Thymus (tissue), 14 donors: ENCODE measurements around the gene ZNF764. TPM values are rescaled to one million over a fixed set of nuclear protein-coding genes. Genes with fewer than 3 reads are reported as not detected.
A peak's percentile ranks its signal among the peaks of the same experiment; 100 is the strongest.

Experiments used
- DNase-seq, 9 donors: peaks; one replicate each; pipeline ENCODE4 v3.0.0-alpha.2; 2013; ENCODE audit warnings: low spot score in 9 of 9, low read depth in 6 of 9, missing footprints in 1 of 9
- H3K27ac ChIP-seq, 2 donors: one replicate each; pipeline ENCODE4 v1.5.1; 2013; ENCODE audit warnings: control low read depth in 1 of 2, low read depth in 1 of 2, low read length in 1 of 2, mild to moderate bottlenecking in 1 of 2, moderate library complexity in 1 of 2
- H3K27me3 ChIP-seq, 2 donors: one replicate each; pipeline ENCODE4 v1.5.1; 2013; ENCODE audit warnings: low read length in 1 of 2; ENCODE audit not compliant: control insufficient read depth in 2 of 2, insufficient read depth in 1 of 2
- H3K36me3 ChIP-seq, 2 donors: one replicate each; pipeline ENCODE4 v1.5.1; 2013; ENCODE audit warnings: low read length in 1 of 2, mild to moderate bottlenecking in 1 of 2, moderate library complexity in 1 of 2; ENCODE audit not compliant: control insufficient read depth in 2 of 2, insufficient read depth in 2 of 2
- H3K4me1 ChIP-seq, 2 donors: one replicate each; pipeline ENCODE4 v1.5.1; 2013; ENCODE audit warnings: low read length in 2 of 2; ENCODE audit not compliant: control insufficient read depth in 2 of 2, insufficient read depth in 2 of 2
- H3K4me3 ChIP-seq, 2 donors: one replicate each; pipeline ENCODE4 v1.5.1; 2013; ENCODE audit warnings: low read length in 2 of 2, control low read depth in 1 of 2, mild to moderate bottlenecking in 1 of 2
- H3K9me3 ChIP-seq, 2 donors: one replicate each; pipeline ENCODE4 v1.5.1; 2013; ENCODE audit warnings: low read length in 1 of 2, mild to moderate bottlenecking in 1 of 2; ENCODE audit not compliant: control insufficient read depth in 2 of 2, insufficient read depth in 1 of 2
- WGBS: extraction: QIAGEN DNeasy Blood & Tissue Kit; methylation state at CpG from one replicate; pipeline ENCODE4 v1.1.7; 2013; 5-methylcytosine and 5-hydroxymethylcytosine counted together
- long read RNA-seq, 10 donors: transcript quantifications; one replicate each; lab custom pipeline, GENCODE V29; 2026
- polyA plus RNA-seq: library from polyadenylated mRNA; stranded (reverse); fragments of 200-250 nt; gene quantifications from one replicate; pipeline ENCODE4 v1.2.3, GENCODE V29; 2013
- total RNA-seq: library from RNA; stranded (reverse); fragments of 120-200 nt; gene quantifications from one replicate; pipeline ENCODE4 v1.2.4, GENCODE V29; 2013
- donor health status: healthy.

ZNF764 gene
- 5.7 TPM for total RNA-seq
- polyA plus RNA-seq: 8.3 TPM
- long read RNA-seq, donor 1: 0 reads
- long read RNA-seq, donor 2: 0 reads
- long read RNA-seq, donor 3, partial matches to known transcripts: 0 of 8 reads
- long read RNA-seq, donor 3, other reads (novel, unspliced or antisense): 0 of 8 reads
- long read RNA-seq, donor 4, partial matches to known transcripts: 0 of 5 reads
- long read RNA-seq, donor 4, other reads (novel, unspliced or antisense): 0 of 5 reads
- long read RNA-seq, donor 5, transcript ZNF764-203 (2 exons, 949 nt): major isoform, 5 of 7 reads
- long read RNA-seq, donor 5, partial matches to known transcripts: 0 of 7 reads
- long read RNA-seq, donor 5, other reads (novel, unspliced or antisense): 0 of 7 reads
- long read RNA-seq, donor 6, partial matches to known transcripts: 0 of 6 reads
- long read RNA-seq, donor 6, other reads (novel, unspliced or antisense): 0 of 6 reads
- long read RNA-seq, donor 7, partial matches to known transcripts: 9 of 10 reads
- long read RNA-seq, donor 7, other reads (novel, unspliced or antisense): 0 of 10 reads
- long read RNA-seq, donor 8, partial matches to known transcripts: 0 of 1 reads
- long read RNA-seq, donor 8, other reads (novel, unspliced or antisense): 0 of 1 reads
- long read RNA-seq, donor 9, partial matches to known transcripts: 0 of 3 reads
- long read RNA-seq, donor 9, other reads (novel, unspliced or antisense): 0 of 3 reads
- long read RNA-seq, donor 10, partial matches to known transcripts: 0 of 3 reads
- long read RNA-seq, donor 10, other reads (novel, unspliced or antisense): 0 of 3 reads

GRCh38 chr16:30557957-30558788, at the start of gene ZNF764:
ZNF764 (minus strand) TSS chr16:30558374; CDS start chr16:30558182, 192 bp downstream.
- Histone ChIP-seq H3K27me3 (peaks cover 0 to 9% of the 10 kb centered on the region in 2 donors), H3K4me3 (peak within 1 kb of the TSS; percentile 73 to 86), H3K36me3 (peaks cover 25 to 33% of the 10 kb centered on the region in 2 donors), H3K4me1 (peaks cover 12 to 39% of the 10 kb centered on the region in 2 donors), H3K27ac (peak within 1 kb of the TSS; percentile 92 to 97), H3K9me3 (peaks cover 0 to 5% of the 10 kb centered on the region in 2 donors)
- under 1% methylated on average over 74 of the region's 74 CpGs for WGBS
- peak; percentile 76 to 97 (median 87) for DNase-seq

GRCh38 chr16:30606004-30606403, 47.8 kb upstream of the ZNF764 start:
- H3K27me3 ChIP-seq: no peaks in the 10 kb centered on the region
- peaks cover 30 to 51% of the 10 kb centered on the region in 2 donors for H3K36me3 ChIP-seq
- WGBS: 99% methylated on average over 3 of the region's 3 CpGs

GRCh38 chr16:30605158-30605557, 47.0 kb upstream of the ZNF764 start:
- no peaks in the 10 kb centered on the region for H3K27me3 ChIP-seq
- no peak overlapping the region for H3K4me3 ChIP-seq
- peaks cover 2 to 12% of the 10 kb centered on the region in 2 donors for H3K4me1 ChIP-seq
- peaks cover 0 to 10% of the 10 kb centered on the region in 2 donors for H3K9me3 ChIP-seq
- no peak for DNase-seq
- WGBS: 95% methylated on average over 15 of the region's 15 CpGs
- no peak overlapping the region for H3K27ac ChIP-seq
- H3K36me3 ChIP-seq: peaks cover 30 to 51% of the 10 kb centered on the region in 2 donors

More at GRCh38 chr16:30606004-30606403, 47.8 kb upstream of the ZNF764 start:
- Histone ChIP-seq H3K27ac (no peak overlapping the region), H3K4me3 (no peak overlapping the region), H3K9me3 (peaks cover 0 to 7% of the 10 kb centered on the region in 2 donors), H3K4me1 (peaks cover 2 to 18% of the 10 kb centered on the region in 2 donors)
- no peak for DNase-seq

GRCh38 chr16:30604316-30604947, 46.3 kb upstream of the ZNF764 start:
- H3K36me3 ChIP-seq: peaks cover 30 to 51% of the 10 kb centered on the region in 2 donors
- H3K27ac ChIP-seq: no peak overlapping the region
- H3K4me3 ChIP-seq: no peak overlapping the region
- 97% methylated on average over 49 of the region's 49 CpGs for WGBS
- DNase-seq: no peak
- H3K9me3 ChIP-seq: peaks cover 0 to 6% of the 10 kb centered on the region in 2 donors
- H3K4me1 ChIP-seq: peaks cover 2 to 10% of the 10 kb centered on the region in 2 donors
- no peaks in the 10 kb centered on the region for H3K27me3 ChIP-seq

GRCh38 chr16:30603945-30604315, 45.8 kb upstream of the ZNF764 start:
- no peak overlapping the region for H3K4me3 ChIP-seq
- 96% methylated on average over 7 of the region's 7 CpGs for WGBS
- peaks cover 0 to 3% of the 10 kb centered on the region in 2 donors for H3K9me3 ChIP-seq
- no peak for DNase-seq
- H3K36me3 ChIP-seq: peaks cover 30 to 51% of the 10 kb centered on the region in 2 donors
- no peak overlapping the region for H3K27ac ChIP-seq
- no peaks in the 10 kb centered on the region for H3K27me3 ChIP-seq
- peaks cover 0 to 5% of the 10 kb centered on the region in 2 donors for H3K4me1 ChIP-seq

GRCh38 chr16:30602616-30603277, 44.6 kb upstream of the ZNF764 start:
- peaks cover 0 to 3% of the 10 kb centered on the region in 2 donors for H3K9me3 ChIP-seq
- 95% methylated on average over 4 of the region's 4 CpGs for WGBS
- peaks cover 30 to 47% of the 10 kb centered on the region in 2 donors for H3K36me3 ChIP-seq
- H3K4me3 ChIP-seq: no peak overlapping the region
- no peak for DNase-seq
- H3K27ac ChIP-seq: peak overlapping the region in 1 of 2 donors; percentile 2
- H3K4me1 ChIP-seq: no peaks in the 10 kb centered on the region
- no peaks in the 10 kb centered on the region for H3K27me3 ChIP-seq

GRCh38 chr16:30601966-30602365, 43.8 kb upstream of the ZNF764 start:
- H3K27ac ChIP-seq: no peak overlapping the region
- no peaks in the 10 kb centered on the region for H3K27me3 ChIP-seq
- no peaks in the 10 kb centered on the region for H3K4me1 ChIP-seq
- peaks cover 0 to 3% of the 10 kb centered on the region in 2 donors for H3K9me3 ChIP-seq
- no peak for DNase-seq
- no peak overlapping the region for H3K4me3 ChIP-seq
- H3K36me3 ChIP-seq: peaks cover 30 to 42% of the 10 kb centered on the region in 2 donors
- 93% methylated on average over 4 of the region's 4 CpGs for WGBS

GRCh38 chr16:30600929-30601328, 42.8 kb upstream of the ZNF764 start:
- Histone ChIP-seq H3K27ac (no peak overlapping the region), H3K9me3 (peaks cover 0 to 3% of the 10 kb centered on the region in 2 donors), H3K36me3 (peaks cover 29 to 42% of the 10 kb centered on the region in 2 donors), H3K27me3 (no peaks in the 10 kb centered on the region), H3K4me3 (no peak overlapping the region), H3K4me1 (no peaks in the 10 kb centered on the region)
- no peak for DNase-seq
- 98% methylated on average over 2 of the region's 2 CpGs for WGBS
